Activated B cell treated with CpG ODN at 0.5 μM for 24 hours (primary cell): ENCODE measurements around the gene ZNF302. TPM values are rescaled to one million over a fixed set of nuclear protein-coding genes. Genes with fewer than 3 reads are reported as not detected.

Source experiments
- ATAC-seq: fragments of 200-7000 bp; cut with Tn5 transposase; one replicate; pipeline ENCODE4 v1.10.0; 2021; ENCODE audit warnings: low read depth, mild to moderate bottlenecking, moderate library complexity
- CTCF ChIA-PET: fragments of 350-600 bp; sonication (Branson Sonifier 250); formaldehyde crosslinking; loops from one replicate; lab custom pipeline; 2021; ENCODE audit warnings: antibody characterized with exemption; lab: Charles Lee
- POLR2A ChIA-PET: fragments of 350-600 bp; sonication (Branson Sonifier 250); formaldehyde crosslinking; loops from one replicate; lab custom pipeline; 2021; ENCODE audit warnings: antibody characterized with exemption; lab: Charles Lee
- DNase-seq: peaks from one replicate; pipeline ENCODE4 v3.0.0; 2022
- H3K27ac Mint-ChIP-seq: one replicate; pipeline ENCODE4 v1.8.0; 2020; ENCODE audit warnings: mixed read lengths
- H3K27me3 Mint-ChIP-seq: one replicate; pipeline ENCODE4 v1.8.0; 2021; ENCODE audit warnings: mixed read lengths
- H3K36me3 Mint-ChIP-seq: one replicate; pipeline ENCODE4 v1.8.0; 2021; ENCODE audit warnings: low read depth, mixed read lengths
- H3K4me1 Mint-ChIP-seq: one replicate; pipeline ENCODE4 v1.8.0; 2021; ENCODE audit warnings: mixed read lengths
- H3K4me3 Mint-ChIP-seq: one replicate; pipeline ENCODE4 v1.8.0; 2020; ENCODE audit warnings: mild to moderate bottlenecking, mixed read lengths
- H3K9me3 Mint-ChIP-seq: one replicate; pipeline ENCODE4 v1.8.0; 2020; ENCODE audit warnings: mixed read lengths
- intact Hi-C: fragments of 100-400 bp; cut with micrococcal nuclease; formaldehyde crosslinking; loops from one replicate; pipeline ENCODE4 v1.15.1; 2024
- total RNA-seq: library from RNA; stranded (reverse); gene quantifications from 2 replicates; pipeline ENCODE4 v1.2.3, GENCODE V29; 2022
- TF ChIP-seq, protein P1 (sequence below): fragments of 200-600 bp; IDR thresholded peaks from one replicate; pipeline ENCODE4 v1.8.0; 2022; ENCODE audit warnings: antibody characterized with exemption, mild to moderate bottlenecking

ZNF302 gene
- total RNA-seq, 1 donor from 2014 or later, result 38.1 TPM

DNA sequence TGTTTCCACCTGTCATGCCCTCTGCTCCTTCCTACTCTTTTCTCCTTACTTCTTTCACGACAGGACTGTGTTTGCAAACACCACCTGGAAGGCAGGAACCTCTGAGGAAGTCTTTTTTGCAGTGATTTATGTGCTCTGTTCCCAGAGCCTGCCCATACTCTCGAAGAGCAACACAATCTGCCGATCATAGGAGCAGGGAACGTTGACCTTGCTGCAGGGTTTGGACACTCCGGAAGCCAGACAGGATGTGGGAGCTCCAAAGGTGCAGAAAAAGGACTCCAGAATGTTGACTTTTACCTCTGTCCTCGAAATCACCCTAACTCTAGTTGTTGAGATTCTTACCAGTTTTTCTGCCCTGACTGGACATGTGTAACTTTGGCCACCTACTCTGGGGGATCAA lies 47.9 kb downstream of the ZNF302 start:
- intact Hi-C loops, result no loop called here
- TF ChIP-seq, protein P1, sequence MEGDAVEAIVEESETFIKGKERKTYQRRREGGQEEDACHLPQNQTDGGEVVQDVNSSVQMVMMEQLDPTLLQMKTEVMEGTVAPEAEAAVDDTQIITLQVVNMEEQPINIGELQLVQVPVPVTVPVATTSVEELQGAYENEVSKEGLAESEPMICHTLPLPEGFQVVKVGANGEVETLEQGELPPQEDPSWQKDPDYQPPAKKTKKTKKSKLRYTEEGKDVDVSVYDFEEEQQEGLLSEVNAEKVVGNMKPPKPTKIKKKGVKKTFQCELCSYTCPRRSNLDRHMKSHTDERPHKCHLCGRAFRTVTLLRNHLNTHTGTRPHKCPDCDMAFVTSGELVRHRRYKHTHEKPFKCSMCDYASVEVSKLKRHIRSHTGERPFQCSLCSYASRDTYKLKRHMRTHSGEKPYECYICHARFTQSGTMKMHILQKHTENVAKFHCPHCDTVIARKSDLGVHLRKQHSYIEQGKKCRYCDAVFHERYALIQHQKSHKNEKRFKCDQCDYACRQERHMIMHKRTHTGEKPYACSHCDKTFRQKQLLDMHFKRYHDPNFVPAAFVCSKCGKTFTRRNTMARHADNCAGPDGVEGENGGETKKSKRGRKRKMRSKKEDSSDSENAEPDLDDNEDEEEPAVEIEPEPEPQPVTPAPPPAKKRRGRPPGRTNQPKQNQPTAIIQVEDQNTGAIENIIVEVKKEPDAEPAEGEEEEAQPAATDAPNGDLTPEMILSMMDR, result no peak
- no peak overlapping the region for H3K27ac Mint-ChIP-seq
- POLR2A ChIA-PET, result interaction anchor here (1.2 kb wide), 1 partner anchor 48 kb away, joined by 3 read pairs; the partner anchor contains the start of genes SCGB2B2 and ZNF302
- peaks cover 2% of the 10 kb centered on the region for H3K9me3 Mint-ChIP-seq
- H3K27me3 Mint-ChIP-seq, result peaks cover 38% of the 10 kb centered on the region
- H3K4me1 Mint-ChIP-seq, result no peaks in the 10 kb centered on the region
- H3K36me3 Mint-ChIP-seq, result no peaks in the 10 kb centered on the region
- no peak overlapping the region for H3K4me3 Mint-ChIP-seq
- no peak for ATAC-seq
- DNase-seq, result no peak
- CTCF ChIA-PET, result no interaction called here

DNA sequence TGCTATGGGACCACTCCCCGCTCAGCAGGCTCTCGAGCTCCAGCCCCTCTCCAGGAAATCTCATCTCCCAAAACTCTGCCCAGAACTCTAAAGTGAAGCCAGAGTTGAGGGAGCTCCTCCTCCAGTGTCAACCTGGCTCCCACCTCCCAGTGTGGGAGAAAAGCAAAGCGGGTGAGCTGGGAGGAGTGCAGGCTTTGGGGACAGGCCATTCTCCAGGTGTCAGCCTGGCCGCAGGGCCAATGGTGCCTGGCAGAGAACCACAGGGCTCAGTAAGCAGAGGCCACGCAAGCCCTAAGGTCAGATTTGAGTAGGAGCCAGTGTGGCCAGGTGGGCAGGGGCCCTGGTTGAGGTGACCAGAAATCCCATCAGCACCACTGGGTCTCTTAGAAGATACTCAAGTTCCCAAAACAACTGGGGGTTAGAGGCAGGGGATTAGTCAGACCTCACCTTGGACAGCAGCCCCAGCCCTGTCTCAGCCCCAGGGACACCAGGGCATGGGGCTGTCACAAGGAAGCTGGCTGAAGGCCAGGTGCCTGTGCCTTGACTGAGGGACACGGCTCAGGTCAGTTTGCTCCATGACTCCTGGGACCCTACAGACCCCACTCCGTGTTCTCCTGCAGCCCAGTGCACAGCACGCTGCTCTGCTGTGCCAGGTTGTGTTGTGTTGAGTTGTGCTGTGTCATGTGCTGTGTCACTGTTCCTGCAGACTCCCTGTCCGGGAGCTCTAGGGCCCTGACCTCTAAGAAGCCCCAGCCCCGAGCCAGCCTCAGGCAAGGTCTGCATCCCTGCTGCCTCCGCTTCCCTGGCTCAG lies 53.7 kb downstream of the ZNF302 start:
- Mint-ChIP-seq H3K9me3 (peaks cover 2% of the 10 kb centered on the region), H3K4me1 (peaks cover 25% of the 10 kb centered on the region), H3K27me3 (peaks cover 19% of the 10 kb centered on the region), H3K36me3 (peaks cover 15% of the 10 kb centered on the region), H3K27ac (no peak overlapping the region), H3K4me3 (no peak overlapping the region)
- ChIA-PET CTCF (no interaction called here), POLR2A (interaction anchor here (0.7 kb wide), 1 partner anchor 55 kb away, joined by 3 read pairs; no protein-coding TSS in a partner anchor)
- intact Hi-C loops, result loop anchor here (10.0 kb wide), 1 partner anchor 194 kb away; the partner anchor contains the start of gene ZNF30
- ATAC-seq (no peak), DNase-seq (no peak)
- TF ChIP-seq, protein P1, result no peak

DNA sequence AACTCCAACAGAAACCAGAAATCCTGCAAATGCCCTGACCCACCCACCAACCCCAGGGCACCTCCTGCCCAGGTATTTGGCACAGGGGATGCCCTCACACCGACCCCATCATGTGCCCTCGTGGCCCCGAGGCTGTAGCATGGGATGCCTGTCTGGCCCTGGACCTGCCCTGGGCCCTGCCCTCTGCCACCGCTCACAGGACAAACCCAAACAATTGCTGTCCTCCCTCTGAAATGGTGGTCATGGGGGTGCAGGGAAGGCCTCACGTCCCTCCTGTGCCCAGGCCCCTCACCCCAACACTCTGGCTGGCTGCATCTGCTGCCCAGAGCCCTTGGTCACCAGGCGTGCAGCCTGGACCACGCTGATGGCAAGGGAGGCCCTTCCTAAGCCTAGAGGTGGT lies 54.5 kb downstream of the ZNF302 start:
- Mint-ChIP-seq H3K27me3 (peaks cover 13% of the 10 kb centered on the region), H3K4me3 (no peak overlapping the region), H3K4me1 (peaks cover 25% of the 10 kb centered on the region), H3K27ac (no peak overlapping the region), H3K9me3 (peaks cover 2% of the 10 kb centered on the region), H3K36me3 (peaks cover 18% of the 10 kb centered on the region)
- intact Hi-C loops, result loop anchor here (10.0 kb wide), 1 partner anchor 193 kb away; the partner anchor contains the start of gene ZNF30
- ATAC-seq, result no peak
- no peak for DNase-seq
- CTCF ChIA-PET, result no interaction called here
- POLR2A ChIA-PET, result interaction anchor here (2.0 kb wide), 1 partner anchor 40 kb away, joined by 7 read pairs; the partner anchor contains the start of gene ZNF599
- TF ChIP-seq, protein P1, result no peak

DNA sequence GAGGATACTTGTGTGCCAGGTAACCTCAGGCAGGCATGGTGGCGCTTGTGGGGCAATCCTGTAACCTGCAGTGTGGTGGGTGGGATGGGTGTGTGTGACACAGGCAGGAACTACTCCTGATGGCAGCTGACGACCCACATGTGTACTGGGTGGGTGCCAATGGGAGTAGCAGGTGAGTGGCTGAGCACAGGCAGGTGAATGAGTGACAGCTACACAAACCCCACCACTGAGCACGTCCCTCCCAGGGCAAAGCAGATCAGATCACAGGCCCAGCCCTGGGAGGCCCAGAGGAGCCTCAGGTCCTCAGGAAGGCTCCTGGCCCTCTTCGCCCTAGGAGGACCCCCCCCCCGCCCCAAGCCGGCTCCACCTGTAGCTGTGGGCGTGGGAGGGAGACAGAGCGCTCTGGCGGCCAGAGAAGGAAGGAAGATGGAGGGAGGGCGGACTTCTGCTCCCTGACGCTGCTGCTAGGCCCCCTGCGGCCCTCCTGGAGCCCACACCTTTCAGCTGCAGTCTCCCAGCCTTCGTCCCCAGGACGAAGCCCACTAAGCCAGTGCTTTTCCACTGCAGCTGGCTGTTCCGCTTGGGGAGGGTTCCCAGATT lies 55.2 kb downstream of the ZNF302 start:
- Mint-ChIP-seq H3K27ac (no peak overlapping the region), H3K27me3 (peaks cover 6% of the 10 kb centered on the region), H3K4me3 (peak overlapping the region; percentile 68), H3K36me3 (peaks cover 23% of the 10 kb centered on the region), H3K9me3 (peaks cover 2% of the 10 kb centered on the region), H3K4me1 (peaks cover 25% of the 10 kb centered on the region)
- TF ChIP-seq, protein P1, result no peak
- CTCF ChIA-PET, result no interaction called here
- intact Hi-C loops, result loop anchor here (10.0 kb wide), 1 partner anchor 192 kb away; the partner anchor contains the start of gene ZNF30
- DNase-seq, result no peak
- POLR2A ChIA-PET, result interaction anchor here (0.6 to 2.0 kb wide), 6 partner anchors 20 to 1757 kb away, joined by 3 to 16 read pairs (median 4); partner anchors contain the start of genes SCGB2B2, ZNF30, ZNF302 and ZNF566
- ATAC-seq, result no peak
